HG03159 (cell line): ENCODE results near the gene NPVF.
A peak's percentile ranks its signal among the peaks of the same experiment; 100 is the strongest.

Source experiments
- ATAC-seq: cut with Tn5 transposase; IDR thresholded peaks from one replicate; pipeline ENCODE4 v1.9.1; 2021; ENCODE audit warnings: mild to moderate bottlenecking, moderate library complexity; ENCODE audit not compliant: unreplicated experiment

NPVF gene

GRCh38 chr7:25235471-25235870 is 7.2 kb upstream of the NPVF start:
- no peak for ATAC-seq

GRCh38 chr7:25234336-25234735 is 6.0 kb upstream of the NPVF start:
- ATAC-seq, result no peak

- no peak for ATAC-seq
Measured at GRCh38 chr7:25223206-25223605, 5.1 kb downstream of the NPVF start.

GRCh38 chr7:25222666-25223065 is 5.6 kb downstream of the NPVF start:
- no peak for ATAC-seq

- no peak for ATAC-seq
Measured at GRCh38 chr7:25221009-25221408, 7.3 kb downstream of the NPVF start.

- ATAC-seq, result no peak
Measured at GRCh38 chr7:25218191-25218590, 10.1 kb downstream of the NPVF start.

- peak; percentile 60 for ATAC-seq
Measured at GRCh38 chr7:25216837-25217236, 11.4 kb downstream of the NPVF start.

- no peak for ATAC-seq
Measured at GRCh38 chr7:25215694-25216335, 12.5 kb downstream of the NPVF start.

GRCh38 chr7:25208525-25209221 is 19.6 kb downstream of the NPVF start:
- ATAC-seq, result no peak

- ATAC-seq, result no peak
Measured at GRCh38 chr7:25207887-25208286, 20.4 kb downstream of the NPVF start.

- ATAC-seq, result no peak
Measured at GRCh38 chr7:25206765-25207164, 21.5 kb downstream of the NPVF start.

GRCh38 chr7:25196132-25196896 is 32.0 kb downstream of the NPVF start:
- ATAC-seq, result no peak

- ATAC-seq, result no peak
Measured at GRCh38 chr7:25194036-25194435, 34.2 kb downstream of the NPVF start.

- ATAC-seq, result no peak
Measured at GRCh38 chr7:25192043-25192442, 36.2 kb downstream of the NPVF start.

GRCh38 chr7:25189197-25189596 is 39.1 kb downstream of the NPVF start:
- ATAC-seq, result no peak

- no peak for ATAC-seq
Measured at GRCh38 chr7:25187932-25188331, 40.4 kb downstream of the NPVF start.

GRCh38 chr7:25186436-25186835 is 41.9 kb downstream of the NPVF start:
- no peak for ATAC-seq

- ATAC-seq, result no peak
Measured at GRCh38 chr7:25181532-25181931, 46.8 kb downstream of the NPVF start.

GRCh38 chr7:25180946-25181345 is 47.3 kb downstream of the NPVF start:
- ATAC-seq, result no peak

- peak; percentile 36 for ATAC-seq
Measured at GRCh38 chr7:25180592-25180923, 47.7 kb downstream of the NPVF start.

- peak; percentile 97 for ATAC-seq
Measured at GRCh38 chr7:25179771-25180591, 48.3 kb downstream of the NPVF start.
